Progenitor cell of endocrine pancreas (in vitro differentiated cells): ENCODE measurements around the gene LDB3. TPM values are rescaled to one million over a fixed set of nuclear protein-coding genes. Genes with fewer than 3 reads are reported as not detected.

Experiments used
- total RNA-seq: library from RNA; stranded (reverse); gene quantifications from 2 replicates; pipeline ENCODE4 v1.2.1, GENCODE V29; 2021

LDB3 gene
- total RNA-seq, 1 donor from 2014 or later: 0.26 TPM

Other genes starting within 250 kb of the LDB3 start
- 47.9 and 49.6 TPM in 2 replicates for gene WAPL, start 146.7 kb upstream of the LDB3 start, total RNA-seq
- not detected in 2 replicates for gene OPN4, start 14.0 kb upstream of the LDB3 start, total RNA-seq
- gene BMPR1A, start 88.1 kb downstream of the LDB3 start, total RNA-seq: 80.7 and 89.7 TPM in 2 replicates